NCI-H2081 (cell line): ENCODE measurements around the gene OSBPL8.

Source experiments
- DNase-seq, 2 experiments: peaks; one replicate each; lab custom pipeline; 2025; lab: John Stamatoyannopoulos, UW

Gene OSBPL8

GRCh38 chr12:76556368-76556767, 3.2 kb downstream of the OSBPL8 start:
- no peak for DNase-seq

DNA sequence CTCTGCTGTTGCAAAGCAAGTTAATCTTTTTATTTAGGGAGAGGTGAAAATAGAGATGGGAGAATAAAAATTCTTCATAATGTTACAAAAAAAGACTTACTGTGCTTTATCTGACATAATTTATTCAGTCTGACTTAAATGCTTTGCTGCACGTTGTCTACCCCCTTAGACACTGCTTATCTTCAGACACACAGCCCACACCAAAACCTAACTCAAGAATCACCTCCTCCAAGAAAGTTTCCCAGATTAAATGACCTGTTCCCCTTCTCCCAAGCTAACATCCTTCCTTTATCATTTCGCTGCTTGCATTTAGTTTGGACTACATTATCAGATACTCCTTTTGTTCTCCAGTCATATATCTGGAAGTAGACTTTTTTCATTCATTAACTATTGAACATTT, 3.8 kb downstream of the OSBPL8 start:
- no peak for DNase-seq

- no peak for DNase-seq
Observed at GRCh38 chr12:76555231-76555767, 4.3 kb downstream of the OSBPL8 start.

GRCh38 chr12:76554405-76555230, 5.0 kb downstream of the OSBPL8 start:
- no peak for DNase-seq

DNA sequence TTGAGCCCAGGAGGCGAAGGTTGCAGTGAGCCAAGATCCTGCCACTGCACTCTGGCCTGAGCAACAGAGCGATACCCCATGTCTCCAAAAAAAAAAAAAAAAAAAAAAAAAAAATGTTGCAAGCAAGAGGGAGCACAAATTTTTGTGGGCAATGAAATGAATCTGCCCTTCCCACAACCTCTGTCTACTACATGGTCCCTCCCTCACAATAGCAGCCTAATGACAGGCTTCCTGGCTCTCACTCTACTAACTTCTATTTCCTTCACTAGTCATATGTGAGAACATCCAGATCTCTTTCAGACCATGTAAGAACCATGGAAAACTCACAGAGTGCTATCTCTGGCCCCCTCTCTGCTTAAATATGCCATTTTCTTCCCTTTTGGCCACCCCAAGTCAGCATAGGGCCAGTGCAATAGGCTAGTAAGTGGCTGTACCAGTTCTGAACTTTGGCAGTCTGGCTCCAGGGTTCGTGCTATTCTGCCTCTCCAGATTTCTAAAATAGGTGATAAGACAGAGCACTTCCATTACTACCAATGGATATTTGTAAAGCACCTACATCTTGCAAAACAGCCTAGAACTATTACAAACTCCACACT, 7.1 kb downstream of the OSBPL8 start:
- no peak for DNase-seq

GRCh38 chr12:76551482-76551888, 8.1 kb downstream of the OSBPL8 start:
- DNase-seq = no peak

DNA sequence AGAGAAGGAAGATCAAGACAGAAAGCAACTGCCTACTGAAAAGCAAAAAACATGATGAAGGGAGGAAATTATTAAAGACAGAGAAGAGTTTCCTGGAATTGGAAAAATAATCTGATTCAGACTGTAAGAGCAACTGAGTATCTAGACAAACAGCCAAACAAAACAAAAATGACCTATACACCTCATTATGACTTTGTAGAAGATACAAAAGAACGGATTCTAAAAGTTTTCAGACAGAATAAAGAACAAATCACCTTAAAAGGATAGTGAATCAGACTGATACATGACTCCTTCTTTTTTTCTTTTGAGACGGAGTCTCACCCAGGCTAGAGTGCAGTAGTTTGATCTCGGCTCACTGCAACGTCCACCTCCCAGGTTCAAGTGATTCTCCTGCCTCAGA, 10.4 kb downstream of the OSBPL8 start:
- DNase-seq = no peak

DNA sequence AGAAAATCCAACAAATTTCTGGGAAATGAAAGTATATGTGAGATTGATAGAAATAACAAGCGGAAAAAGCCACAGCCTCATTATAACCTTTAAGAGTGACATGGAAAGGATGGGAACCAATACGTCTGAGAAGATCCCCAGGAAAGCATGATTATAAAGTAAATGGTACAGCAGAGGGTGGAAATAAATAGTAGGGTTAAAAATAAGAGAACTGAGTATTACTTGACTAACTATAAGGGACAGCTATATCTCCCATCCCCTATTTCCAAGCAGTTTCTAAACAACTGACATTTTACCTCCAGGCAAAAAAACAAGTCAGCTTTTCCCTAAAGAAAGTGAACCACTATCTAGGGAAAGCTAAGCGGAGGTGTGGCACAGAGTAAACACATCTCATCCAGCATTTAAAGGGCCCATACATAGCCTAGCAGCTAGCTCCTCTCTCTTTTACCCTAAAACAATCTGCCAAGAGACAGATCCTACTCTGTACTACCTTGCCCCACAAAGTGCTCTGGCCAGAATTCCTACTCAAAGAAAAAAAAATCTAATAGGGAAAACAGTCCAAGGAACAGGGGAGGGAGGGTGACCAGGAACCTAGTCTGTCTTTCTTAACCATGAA, 11.2 kb downstream of the OSBPL8 start:
- DNase-seq = no peak

DNA sequence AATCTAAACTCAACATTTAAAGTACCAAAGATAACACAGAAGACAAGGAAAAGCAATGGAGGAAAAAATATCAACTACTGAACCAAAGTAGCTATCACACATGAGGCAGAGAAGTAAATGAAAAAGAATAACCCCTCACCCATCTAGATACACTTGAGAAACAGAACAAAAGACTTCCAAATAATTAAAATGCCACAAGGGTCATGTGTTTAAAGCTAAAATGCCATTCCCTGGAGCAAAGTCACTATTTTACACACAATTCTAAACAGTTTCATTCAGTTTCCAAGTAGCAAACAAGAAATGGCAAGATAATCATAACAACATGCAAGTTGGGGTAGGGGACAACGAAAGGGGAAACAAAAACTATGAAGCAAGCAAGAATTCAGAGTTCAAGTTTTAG, 12.0 kb downstream of the OSBPL8 start:
- DNase-seq = no peak

DNA sequence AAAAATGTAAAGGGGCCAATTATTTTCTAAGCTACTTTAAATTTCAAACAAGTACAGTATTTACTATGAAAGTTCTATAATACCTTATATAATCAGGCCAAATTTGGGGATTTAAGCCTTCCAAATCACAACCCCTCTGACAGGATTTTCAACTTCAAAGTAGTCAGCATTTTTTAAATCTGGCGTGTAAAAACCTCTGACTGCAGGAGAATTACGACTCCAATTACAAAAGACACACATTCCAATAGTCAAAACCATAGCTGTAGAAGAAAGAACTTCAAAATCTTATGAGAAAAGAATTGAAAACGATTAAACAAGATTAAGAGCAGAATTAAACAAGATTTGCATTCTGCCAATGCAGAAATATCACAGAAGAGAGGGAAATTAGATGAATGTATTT, 12.7 kb downstream of the OSBPL8 start:
- DNase-seq = no peak

DNA sequence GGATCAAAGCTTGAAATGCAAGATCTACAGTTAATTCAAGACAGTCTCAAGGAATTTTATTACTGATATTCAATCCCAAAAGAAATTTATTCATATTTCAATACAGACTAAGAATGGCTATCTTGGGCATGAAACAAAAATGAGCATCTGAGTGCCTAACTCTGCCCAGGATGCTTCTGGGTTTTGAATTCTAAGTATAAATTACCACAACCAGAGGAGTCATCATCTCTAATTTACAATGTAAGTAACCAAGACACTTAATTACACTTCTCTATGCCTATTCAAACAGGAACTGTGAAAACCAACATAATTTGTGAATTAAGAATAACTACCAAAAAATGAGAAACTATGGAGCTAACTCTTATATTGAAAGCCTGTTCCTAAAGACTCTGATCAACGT, 14.1 kb downstream of the OSBPL8 start:
- no peak for DNase-seq

DNA sequence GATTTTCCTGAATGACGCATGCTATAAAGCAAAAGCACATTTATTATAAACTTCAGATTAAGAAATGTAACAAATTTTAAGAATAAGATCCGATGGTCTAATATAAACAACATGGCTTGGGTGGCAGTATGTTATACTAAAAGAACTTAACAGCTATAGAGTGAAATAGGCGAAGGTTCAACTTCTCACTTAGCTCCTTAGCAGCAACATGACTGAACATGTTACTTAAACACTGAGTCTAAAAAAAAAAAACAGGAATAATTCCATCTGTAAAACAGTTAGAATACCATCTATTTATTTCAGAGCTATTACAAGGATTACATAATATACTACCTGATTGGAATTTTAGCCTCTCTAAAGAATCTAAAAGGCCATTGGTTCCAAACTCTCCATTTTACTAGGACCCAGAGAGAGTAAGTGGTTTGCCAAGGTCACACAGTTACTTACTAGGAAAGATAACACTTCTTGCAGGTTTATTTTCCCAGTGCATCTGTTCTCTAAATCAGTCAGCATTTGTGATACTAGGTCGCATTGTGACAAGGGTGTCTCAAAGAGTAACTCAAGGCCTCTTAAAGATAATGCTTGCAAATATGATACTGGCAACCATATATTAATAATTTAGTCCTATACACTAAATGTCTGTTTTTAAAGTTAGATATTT, 14.8 kb downstream of the OSBPL8 start:
- DNase-seq = no peak

- no peak for DNase-seq
Observed at GRCh38 chr12:76543813-76544347, 15.7 kb downstream of the OSBPL8 start.

GRCh38 chr12:76542908-76543307, 16.7 kb downstream of the OSBPL8 start:
- no peak for DNase-seq

DNA sequence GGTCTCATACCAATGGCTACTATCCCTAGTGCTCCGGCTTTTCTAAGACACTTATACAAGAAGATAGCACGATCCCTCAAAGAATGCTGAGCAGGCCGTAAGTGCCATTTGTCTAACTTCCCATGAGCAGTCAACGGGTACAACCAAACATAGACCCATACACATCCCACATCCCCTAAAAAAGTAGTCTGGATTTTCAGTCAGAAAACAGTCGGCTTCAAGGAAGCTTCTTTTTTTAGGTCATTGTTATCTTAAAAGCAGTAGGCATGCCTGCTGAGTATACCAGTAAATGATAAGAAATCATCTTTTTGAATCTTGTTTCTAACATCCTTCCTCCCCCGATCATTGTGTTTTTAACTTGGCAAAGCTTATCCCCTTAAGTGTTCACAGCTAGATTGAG, 19.8 kb downstream of the OSBPL8 start:
- no peak for DNase-seq

DNA sequence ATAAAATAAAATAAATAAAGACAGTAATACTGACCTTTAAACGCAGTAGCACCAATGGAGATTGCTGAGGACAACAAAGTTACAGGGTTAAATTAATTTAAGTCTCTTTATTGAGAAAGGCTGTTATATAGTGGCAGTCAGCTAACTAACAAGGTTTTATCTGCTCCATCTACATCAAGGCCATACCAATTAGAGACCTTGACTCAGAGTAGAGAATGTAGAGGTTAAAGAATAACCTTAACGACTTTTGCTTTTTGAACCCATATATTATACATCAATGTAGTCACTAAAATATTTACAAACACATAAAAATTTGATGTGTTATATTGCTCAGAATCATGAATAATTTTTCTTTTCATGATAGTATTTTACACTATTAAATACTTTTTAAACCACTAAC, 21.6 kb downstream of the OSBPL8 start:
- no peak for DNase-seq

GRCh38 chr12:76536546-76536945, 23.0 kb downstream of the OSBPL8 start:
- no peak for DNase-seq

GRCh38 chr12:76535170-76535569, 24.4 kb downstream of the OSBPL8 start:
- no peak for DNase-seq

- DNase-seq = no peak
Observed at GRCh38 chr12:76533331-76533730, 26.2 kb downstream of the OSBPL8 start.

- no peak for DNase-seq
Observed at GRCh38 chr12:76532520-76532919, 27.1 kb downstream of the OSBPL8 start.

- DNase-seq = no peak
Observed at GRCh38 chr12:76531056-76531455, 28.5 kb downstream of the OSBPL8 start.

DNA sequence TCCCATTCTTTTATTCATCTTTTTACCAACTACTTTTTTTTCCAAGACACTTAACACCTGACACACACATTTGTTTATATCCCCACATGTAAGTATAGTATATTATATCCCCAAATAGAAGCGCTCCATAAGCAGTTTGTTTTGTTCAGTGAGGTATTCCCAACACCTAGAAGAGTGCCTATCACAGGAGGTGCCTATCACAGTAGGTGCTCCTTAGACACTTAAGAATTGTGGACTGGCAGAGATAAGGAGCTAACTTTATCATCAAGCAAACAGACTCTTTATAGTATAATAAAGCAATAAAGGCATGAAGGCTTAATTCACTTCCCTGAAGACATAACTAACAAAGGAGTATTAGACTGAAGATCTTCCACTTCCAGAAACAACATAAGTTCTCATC, 29.1 kb downstream of the OSBPL8 start:
- DNase-seq = no peak
